Stimulated activated CD4-positive, alpha-beta T cell treated with anti-CD3 and anti-CD28 coated beads, Interleukin-2, amount 100 ng/mL, for 24 hours (primary cell): ENCODE data around the gene COBLL1.

ENCODE experiments used
- DNase-seq, 2 donors: peaks; one replicate each; pipeline ENCODE4 v3.0.0-alpha.2; 2020

Gene COBLL1

GRCh38 chr2:164705412-164706167 lies 136.0 kb downstream of the COBLL1 start:
- no peak for DNase-seq

GRCh38 chr2:164703915-164704706 lies 137.5 kb downstream of the COBLL1 start:
- DNase-seq = no peak

DNA sequence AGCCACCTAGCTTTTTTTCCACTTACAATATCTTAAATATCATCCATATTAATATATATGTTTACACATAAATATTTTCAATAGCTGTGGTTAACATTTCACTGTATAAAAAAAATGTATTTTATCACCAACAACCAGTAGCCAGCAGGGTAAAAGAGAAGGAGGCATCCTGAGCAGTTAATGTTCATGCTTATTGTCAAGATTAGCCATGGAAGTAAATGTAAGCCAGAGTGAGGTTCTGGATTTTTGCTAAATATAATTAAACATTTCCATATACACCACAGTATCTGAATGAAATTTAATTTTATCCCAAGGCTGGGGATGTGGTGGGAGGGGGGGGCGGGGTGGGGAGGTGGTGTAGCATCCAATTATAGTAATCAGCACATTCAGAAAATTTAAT lies 140.1 kb downstream of the COBLL1 start:
- no peak for DNase-seq

- DNase-seq = no peak
Measured at GRCh38 chr2:164700390-164700789, 141.2 kb downstream of the COBLL1 start.

GRCh38 chr2:164697688-164698461 lies 143.7 kb downstream of the COBLL1 start:
- DNase-seq = no peak

GRCh38 chr2:164696634-164697033 lies 145.0 kb downstream of the COBLL1 start:
- DNase-seq = no peak

GRCh38 chr2:164694275-164694695 lies 147.3 kb downstream of the COBLL1 start:
- DNase-seq = no peak

- no peak for DNase-seq
Measured at GRCh38 chr2:164693834-164694233, 147.8 kb downstream of the COBLL1 start.

DNA sequence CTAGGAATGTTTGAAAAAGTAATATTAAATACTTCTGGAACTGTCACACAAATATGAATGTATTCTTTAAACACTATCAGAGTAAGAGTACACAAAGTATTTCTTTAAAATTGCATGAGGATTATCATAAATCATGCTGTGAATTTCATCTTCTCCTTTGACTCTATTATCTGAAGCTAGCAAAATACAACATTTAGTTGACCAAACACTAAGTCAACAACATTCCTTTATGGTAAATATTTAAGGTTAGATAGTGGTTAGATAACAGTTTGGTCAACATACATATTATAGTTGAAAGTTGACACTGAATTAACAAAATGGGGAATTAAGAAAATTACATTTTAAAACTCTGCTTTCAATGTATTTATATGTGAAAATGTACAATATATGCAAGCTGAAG lies 148.2 kb downstream of the COBLL1 start:
- no peak for DNase-seq

DNA sequence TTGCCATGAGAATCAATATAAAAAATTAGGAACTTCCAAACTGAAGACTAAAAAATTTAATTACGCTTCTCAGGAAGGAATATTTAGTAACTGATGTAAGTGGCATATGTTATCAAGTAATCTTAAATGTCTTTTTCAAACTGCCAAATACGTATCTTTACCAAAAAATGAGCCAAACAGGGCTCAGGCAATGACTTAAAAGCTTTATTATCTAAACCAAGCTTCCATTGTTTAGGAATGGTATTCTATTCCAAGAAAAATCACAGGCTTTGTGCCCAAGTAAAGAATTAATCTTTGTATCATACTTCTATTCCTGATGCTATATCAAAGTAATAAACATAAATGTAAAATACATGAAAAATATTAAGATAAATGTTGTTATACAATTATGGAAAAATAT lies 148.7 kb downstream of the COBLL1 start:
- no peak for DNase-seq

GRCh38 chr2:164692114-164692513 lies 149.5 kb downstream of the COBLL1 start:
- DNase-seq = no peak

DNA sequence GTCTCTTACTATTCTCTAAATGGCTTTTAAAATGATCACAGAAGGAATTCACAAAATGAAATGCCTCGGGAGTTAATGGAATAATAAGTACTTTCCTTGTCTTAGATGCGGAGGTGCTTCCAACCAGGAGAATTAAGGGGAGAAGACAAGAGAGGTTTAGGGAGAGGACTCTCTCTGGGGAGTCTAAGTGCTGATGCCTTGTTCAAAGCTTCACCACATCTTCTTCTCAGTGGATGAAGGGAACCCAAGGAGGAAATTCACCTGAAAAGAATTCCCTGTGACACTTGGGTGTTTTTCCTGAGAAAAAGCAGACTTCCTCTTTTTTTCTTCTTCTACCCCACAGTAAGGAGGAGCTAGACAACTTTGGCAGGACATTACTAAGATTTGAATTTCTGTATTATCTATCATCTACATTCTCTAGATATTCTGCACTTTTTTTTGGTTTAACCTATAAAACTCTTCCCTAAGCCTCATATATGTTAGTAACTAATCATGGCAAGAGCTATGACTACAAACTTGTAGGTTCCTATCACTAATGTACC lies 150.2 kb downstream of the COBLL1 start:
- no peak for DNase-seq

GRCh38 chr2:164690361-164690760 lies 151.3 kb downstream of the COBLL1 start:
- DNase-seq = no peak

GRCh38 chr2:164688896-164689419 lies 152.7 kb downstream of the COBLL1 start:
- no peak for DNase-seq

DNA sequence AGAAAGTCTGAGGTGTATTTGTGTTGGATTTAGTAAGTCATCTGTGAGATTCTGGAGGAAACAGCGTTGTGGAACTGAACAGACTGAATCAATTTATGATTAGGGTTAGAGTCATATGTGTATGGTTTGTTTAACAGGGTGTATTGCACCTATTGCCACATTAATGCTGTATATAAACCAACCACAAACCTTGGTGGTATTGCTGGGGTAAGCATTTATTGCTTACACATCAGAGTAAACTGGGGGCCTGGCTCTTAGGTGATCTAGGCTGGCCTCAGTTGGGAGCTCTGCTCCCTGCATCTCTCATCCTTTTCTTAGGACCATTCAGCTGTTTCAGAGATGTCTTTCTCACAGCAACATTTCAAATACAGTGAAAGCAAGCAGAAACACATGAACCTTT lies 160.6 kb downstream of the COBLL1 start:
- no peak for DNase-seq

DNA sequence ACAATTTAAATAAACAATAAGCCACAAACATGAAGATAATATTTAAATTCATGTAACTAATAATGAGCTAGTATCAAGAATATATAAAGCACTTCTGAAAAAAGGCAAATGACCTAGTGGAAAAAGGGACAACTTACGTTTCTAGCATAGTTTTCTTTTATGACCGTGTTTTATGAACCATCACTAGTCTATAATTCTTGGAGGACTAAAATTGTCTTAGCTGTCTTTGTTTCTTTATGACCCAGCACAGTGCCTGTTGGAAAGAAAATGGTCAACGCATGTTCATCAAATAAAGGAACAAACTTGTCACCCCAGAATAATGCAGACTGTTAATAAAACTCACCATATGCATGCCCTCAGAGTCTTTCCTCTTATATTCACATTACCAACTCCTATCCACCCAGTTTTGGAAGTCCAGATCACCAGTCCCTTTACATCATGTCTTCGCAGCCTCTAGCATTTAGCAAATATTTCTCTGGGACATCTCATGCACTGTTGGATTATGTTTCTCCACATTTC lies 162.9 kb downstream of the COBLL1 start:
- no peak for DNase-seq

DNA sequence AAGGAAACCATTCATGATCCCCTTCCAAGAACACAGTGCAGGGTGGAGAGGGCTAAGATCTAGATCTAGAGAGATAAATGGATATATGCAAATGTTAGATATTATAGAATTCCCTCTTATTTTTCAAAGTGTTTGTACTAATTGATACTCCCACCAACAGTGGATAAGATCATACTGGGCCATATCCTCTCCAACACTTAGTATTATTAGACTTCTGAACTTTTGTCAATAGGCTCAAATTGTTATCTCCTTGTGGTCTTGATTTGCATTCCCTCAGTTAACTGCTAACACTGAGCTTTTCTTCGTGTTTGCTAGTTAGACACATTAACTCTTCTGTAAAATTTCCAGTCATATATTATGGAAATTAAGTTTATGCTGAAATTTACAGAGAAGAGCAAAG lies 163.9 kb downstream of the COBLL1 start:
- DNase-seq = no peak

DNA sequence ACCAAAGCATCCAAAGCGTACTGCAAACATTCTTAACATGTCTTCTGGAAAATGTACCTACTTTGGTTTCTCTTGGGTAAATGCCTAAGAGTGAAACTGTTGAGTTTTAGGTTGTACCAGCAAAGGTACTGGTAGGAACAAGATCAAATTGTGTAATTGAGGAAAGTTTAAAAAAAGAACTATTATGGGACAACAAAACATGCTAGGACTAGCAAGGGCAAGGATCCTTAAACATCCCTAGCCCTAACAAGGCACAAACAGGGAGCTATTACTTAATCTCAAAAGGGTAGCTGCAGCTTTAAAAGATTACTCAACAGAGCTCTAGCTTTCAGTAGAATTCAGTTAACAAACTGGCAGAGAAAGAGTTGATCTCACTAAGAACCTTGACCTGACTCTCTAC lies 164.4 kb downstream of the COBLL1 start:
- no peak for DNase-seq

DNA sequence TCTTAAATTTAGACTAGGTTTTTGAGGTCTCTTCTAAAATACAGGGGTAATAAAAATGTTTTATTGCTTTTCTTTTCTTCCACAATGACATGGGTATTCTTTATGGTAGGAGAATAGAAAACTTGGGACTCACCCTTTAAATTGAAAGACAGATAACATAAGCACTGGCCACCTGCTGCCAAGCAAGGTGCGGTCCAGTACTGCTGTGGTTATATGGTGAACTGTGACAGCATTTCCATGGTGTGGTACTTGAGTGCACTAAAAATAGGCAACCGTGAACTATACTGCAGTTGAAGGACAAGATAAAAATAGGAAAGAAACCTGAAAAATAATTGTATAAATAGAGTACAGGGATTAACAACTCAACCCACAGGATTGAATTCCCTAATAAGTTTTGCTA lies 165.9 kb downstream of the COBLL1 start:
- DNase-seq = no peak

- DNase-seq = no peak
Measured at GRCh38 chr2:164675027-164675426, 166.6 kb downstream of the COBLL1 start.

DNA sequence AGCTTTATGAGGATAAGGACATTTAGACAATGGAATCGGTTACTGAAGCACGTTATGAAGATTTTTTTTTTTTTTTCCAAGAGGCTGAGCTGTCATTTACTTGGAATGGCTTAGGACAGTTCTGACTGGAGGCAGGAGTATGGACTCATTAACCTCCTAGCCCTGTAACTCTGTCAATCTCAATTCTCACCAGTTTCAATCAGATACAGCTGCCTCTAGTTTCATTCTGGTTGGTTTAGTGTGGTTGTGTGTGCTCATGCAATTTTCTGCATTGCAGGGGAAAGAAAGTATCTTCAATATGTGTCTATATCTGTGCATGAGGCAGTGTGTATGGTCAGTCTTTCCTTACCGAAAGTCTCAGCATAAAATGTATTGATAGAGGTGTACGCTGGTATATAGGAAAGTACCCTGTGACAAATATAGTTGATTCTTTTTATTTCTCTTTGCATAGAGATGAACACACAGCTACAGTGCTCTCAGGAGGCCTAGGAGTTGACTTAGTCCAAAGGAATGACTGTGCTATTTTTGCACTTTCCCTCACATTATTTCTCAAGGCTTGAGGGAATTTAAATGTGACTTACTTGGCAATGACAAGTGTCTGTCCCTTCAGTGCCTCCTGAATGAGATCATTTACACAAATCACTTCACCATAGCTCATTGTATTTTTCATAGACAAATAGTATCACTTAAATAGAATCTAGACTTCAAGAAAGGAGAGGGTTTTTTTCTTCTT lies 169.8 kb downstream of the COBLL1 start:
- DNase-seq = no peak

- DNase-seq = no peak
Measured at GRCh38 chr2:164669291-164669690, 172.3 kb downstream of the COBLL1 start.
